IPS DF 4.7 (cell line): ENCODE measurements around the gene TSTD1.
"Not testable (repeated sequence)": the region's sequence is repeated elsewhere in the genome, so short reads cannot be mapped to it uniquely, and the experiment has no call there.

Source experiments
- DNase-seq: peaks from one replicate; pipeline ENCODE4 v3.0.0-alpha.2; 2013; ENCODE audit warnings: low spot score; ENCODE audit errors: extremely low read depth

Gene TSTD1

DNA sequence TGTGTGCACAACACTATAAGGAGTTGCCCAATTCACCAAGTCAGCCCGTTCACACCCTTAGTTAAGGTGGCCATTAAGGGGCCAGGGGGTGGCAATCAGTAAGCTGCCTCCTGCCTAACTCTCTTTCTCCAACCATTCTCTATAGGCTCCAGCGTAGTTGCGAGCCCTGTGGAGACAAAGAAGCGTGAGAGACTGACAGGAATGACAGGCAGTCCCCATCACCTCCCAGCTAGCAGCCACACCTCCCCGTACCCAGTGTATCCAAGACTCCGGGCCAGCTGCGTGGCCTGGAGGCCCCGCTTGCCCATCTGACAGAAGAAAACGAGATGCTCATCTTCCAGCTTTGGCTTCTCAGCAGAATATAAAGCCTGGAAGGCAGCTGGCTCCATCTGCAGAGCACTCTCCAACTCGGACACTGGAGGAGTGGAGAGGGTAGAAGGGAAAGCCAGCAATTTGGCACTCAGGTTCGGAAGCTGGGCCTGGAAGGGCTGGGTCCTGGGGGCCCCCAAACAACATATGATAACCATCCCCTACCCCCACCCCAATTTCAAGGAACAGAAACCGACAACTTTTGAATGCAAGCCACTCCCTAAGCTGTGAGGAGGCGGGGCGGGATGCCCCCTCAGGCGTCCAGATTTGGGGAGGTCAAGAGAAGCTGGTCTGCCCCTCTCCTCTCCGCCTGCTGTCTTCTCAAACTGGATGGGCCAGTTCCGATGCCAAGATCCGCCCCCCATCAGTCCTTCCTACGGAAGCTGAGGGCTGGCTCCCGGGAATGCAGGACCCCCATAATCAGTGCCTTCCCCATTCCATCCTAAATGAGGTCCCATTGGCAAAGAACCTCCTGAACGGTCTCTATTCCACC is 872 bp downstream of the TSTD1 start:
- DNase-seq: no peak

DNA sequence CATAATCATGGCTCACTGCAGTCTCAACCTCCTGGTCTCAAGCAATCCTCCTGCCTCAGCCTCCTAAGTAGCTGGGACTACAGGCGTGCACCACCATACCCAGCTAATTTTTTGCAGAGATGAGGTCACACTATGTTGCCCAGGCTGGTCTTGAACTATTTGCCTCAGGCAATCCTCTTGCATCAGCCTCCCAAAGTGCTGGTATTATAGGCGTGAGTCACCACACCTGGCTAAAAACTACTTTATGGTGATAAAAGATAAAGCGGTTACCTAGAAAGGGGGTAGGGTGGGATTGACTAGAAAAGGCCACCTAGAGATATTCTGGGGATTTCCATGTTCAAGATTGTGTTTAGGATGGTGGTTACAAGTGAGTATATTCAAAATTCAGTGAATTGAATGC is 5.0 kb downstream of the TSTD1 start:
- no peak for DNase-seq

DNA sequence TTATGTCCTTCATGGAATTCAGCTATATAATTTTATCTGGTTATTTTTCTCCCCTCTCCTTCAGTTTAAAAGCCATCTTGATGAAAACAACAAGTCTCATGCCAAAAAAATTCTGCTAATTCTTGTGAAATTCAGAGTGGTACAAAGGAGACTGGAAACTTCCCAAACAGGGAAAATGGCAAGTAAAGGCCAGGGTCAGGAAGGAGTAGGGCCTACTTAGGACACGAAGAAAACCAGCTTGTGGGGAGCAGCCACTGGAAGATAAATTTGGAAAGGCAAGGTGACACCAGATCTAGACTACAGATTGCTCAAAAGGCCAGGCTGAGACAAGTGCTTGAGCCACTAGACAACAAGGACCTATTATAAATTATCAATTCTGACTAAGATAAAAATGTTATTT is 6.4 kb downstream of the TSTD1 start:
- DNase-seq: no peak

DNA sequence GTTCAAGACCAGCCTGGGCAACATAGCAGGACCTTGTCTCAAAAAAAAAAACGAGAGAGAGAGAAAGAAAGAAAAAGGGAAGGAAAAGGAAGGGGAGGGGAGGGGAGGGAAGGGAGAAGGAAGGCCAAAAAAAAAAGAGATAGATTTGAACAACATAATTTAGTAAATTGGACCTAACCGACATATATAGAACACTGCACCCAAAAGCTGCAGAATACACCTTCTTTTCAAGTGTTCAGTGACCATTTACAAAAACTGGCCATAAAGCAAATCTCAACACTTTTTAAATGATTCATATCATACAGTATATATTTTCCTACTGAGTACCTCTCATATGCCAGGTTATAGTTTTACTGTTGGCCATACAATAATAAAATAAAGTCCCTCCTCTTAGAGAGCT is 6.9 kb downstream of the TSTD1 start:
- DNase-seq: no peak

DNA sequence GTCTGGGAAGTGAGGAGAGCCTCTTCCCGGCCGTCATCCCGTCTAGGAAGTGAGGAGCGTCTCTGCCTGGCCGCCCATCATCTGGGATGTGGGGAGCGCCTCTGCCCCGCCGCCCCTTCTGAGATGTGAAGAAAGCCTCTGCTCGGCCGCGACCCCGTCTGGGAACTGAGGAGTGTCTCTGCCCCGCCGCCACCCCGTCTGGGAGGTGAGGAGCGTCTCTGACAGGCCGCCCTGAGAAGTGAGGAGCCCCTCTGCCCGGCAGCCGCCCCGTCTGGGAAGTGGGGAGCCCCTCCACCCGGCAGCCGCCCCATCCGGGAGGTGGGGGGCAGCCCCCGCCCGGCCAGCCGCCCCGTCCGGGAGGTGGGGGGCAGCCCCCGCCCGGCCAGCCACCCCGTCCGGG is 9.3 kb downstream of the TSTD1 start:
- DNase-seq: not testable (repeated sequence)

DNA sequence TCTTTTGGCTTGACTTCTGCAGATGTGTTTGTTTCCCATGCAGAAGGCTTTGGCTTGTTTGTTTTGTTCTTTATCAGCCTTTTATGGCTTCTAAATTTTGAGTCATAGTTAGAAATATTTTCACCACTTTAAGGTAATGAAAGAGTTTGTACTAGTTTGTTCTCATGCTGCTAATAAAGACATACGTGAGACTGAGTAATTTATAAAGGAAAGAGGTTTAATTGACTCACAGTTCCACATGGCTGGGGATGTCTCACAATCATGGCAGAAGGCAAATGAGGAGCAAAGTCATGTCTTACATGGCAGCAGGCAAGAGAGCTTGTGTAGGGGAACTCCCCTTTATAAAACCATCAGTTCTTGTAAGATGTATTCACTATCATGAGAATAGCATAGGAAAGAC is 11.8 kb downstream of the TSTD1 start:
- not testable (repeated sequence) for DNase-seq

DNA sequence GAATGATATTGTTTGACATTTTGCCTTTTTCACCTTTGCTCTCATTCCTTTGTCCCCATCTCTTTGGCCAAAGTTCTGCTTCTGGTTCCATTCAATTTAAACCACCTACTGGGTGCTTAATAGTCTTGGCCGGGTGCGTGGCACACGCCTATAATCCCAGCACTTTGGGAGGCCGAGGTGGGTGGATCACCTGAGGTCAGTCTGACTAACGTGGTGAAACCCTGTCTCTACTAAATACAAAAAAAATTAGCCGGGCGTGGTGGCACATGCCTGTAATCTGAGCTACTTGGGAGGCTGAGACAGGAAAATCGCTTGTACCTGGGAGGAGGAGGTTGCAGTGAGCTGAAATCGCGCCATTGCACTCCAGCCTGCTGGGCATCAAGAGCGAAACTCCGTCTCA is 16.3 kb downstream of the TSTD1 start:
- DNase-seq: not testable (repeated sequence)

DNA sequence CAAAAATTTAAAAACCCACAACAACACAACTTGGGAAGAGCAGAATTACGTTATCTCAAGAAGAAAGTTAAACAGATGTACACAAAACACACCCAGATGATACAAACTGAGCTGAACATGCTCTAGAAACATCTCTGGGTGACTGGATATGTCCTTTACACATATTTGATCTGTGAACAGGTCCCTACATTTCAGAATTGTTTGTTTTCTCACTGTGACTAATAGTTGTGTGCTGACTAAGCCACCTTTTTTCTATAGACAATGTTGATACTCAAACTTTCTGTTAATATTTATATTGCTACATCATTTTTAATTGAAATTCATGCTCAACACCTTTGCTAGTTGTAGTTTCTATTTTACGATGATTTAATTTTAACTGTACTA is 16.8 kb downstream of the TSTD1 start:
- no peak for DNase-seq

DNA sequence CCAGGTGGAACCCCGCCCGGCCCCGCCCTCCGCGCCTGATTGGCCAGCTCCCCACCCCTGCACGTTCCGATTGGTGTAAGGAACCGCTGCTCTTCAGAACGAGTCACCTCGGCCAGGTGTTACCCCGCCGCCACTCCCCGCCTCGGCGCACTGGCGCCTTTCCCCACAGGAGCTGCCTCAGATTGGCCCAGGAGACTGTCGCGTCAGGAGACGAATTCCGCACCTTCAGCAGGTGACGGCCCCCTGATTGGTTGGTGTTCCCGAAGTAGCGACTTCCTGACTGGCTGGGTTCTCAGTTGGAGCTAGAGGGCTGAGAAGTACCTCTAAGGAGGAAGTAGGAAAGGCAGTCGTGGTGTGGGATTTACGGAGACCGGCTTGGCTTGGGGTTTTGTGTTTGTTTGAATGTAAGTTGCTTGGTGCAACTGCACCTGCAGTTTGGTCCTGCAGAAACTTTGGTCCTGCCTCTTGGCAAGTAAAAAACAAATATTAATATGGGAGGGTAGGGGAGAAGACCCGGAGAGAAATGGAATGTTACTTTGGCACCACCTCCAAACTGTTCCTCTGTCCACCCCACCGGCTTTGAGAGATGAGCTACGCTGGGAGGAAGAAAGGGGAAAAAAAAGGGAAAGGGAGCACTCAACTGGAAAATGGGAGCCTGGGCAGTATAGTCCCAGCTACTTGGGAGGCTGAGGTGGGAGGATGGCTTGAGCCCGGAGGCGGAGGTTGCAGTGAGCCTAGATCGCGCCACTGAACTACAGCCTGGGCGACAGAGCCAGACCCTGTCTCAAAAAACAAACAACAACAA is 17.4 kb downstream of the TSTD1 start:
- DNase-seq: peak; percentile 99

DNA sequence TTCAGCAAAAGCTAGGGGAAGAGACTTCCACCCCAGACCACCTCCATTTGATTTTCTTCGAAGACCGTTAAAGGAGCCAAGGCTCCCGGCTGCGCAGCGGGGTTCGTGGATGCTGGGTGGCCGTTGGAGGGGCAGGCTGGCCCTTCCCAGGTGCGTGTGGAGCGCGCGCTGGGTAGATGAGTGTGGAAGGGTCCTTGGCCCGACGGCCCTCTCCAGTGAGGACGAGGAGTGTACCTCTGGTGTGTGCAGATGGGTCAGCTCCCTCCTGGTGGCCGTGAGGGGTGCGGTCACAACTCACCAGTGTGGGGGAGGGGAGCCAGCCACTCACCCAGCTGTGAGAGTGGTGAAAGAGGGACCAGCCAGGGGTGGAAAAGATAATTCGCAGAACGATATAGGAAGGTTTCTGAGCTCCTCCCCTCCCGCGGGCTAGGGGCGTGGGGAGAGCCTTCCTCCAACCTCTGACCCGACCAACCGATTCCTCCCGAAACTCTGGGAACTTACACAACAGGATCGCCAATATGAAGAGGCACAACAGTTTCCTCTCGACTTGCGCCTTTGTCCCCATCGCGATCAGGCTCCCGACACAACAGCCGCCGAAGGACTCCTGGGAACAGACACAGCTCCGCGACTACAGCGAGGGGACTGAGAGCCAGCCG is 18.1 kb downstream of the TSTD1 start, which contains the start of gene F11R:
Gene F11R (minus strand): TSS at position 644 of the 656 bp plus-strand sequence. CDS start 79 bp downstream, at position 565.
- DNase-seq: no peak

DNA sequence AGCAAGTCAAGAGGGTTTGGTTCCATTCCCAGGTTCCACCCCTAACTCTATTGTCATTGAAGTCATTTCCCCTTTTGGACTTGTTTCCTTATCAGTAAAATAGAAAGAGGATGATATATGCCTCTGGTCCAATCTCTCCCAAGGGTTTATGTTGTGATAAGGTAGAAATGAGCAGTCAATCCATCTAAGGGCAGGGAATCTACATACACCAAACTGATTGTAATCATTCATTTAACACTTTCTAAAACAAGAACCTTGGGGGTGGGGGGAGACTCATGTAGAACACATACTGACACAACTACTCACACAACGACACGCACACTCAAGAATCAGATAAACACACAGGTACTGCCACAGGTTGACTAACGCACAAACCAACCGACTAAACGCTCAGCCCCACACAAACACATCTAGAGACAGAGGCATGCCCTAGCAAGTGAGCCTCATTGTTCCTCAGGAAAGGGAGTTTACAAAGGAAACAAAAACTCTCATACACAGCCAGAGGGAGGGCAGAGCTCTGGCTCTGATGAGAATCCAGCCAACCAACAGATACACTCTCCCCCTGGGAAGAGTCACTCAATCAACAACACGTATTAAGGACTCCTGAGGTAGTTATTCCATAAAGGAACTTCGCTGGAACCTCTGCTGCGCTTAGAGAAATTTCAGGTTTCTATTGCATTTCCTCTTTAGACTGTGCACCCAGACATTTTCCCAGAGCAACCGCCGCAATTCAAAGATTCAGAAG is 18.8 kb downstream of the TSTD1 start:
- no peak for DNase-seq

DNA sequence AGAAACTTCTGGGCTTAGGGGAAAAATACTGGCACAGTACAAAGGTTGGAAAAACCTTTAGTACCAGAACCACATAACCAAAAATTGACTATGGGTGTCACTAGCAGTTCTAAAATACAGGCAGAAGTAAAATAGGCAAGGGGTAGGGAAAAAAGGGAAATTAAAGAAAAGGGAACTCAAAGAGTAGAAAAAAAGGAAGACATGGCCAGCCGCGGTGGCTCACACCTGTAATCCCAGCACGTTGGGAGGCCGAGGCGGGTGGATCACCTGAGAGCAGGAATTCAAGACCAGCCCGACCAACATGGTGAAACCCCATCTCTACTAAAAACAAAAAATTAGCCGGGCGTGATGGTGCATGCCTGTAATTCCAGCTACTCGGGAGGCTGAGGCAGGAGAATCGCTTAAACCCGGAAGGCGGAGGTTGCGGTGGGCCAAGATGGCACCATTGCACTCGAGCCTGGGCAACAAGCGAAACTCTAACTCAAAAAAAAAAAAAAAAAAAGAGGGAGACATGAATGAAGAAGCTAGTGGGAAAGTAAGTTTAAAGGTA is 19.6 kb downstream of the TSTD1 start:
- DNase-seq: not testable (repeated sequence)

DNA sequence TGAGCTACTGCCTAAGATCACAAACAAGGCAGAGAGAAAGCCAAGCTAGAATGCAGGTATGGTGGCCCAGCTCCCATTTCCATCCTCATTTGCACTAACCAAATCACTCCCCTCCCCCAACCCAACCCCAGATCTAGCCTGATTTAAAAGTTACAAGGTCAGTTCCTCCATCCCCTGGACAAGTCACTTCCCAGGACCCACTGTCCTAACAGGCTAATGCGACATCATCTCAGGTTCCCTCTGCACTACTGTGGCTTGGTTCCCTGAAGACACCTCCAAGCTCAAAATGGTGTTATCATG is 20.2 kb downstream of the TSTD1 start:
- no peak for DNase-seq

DNA sequence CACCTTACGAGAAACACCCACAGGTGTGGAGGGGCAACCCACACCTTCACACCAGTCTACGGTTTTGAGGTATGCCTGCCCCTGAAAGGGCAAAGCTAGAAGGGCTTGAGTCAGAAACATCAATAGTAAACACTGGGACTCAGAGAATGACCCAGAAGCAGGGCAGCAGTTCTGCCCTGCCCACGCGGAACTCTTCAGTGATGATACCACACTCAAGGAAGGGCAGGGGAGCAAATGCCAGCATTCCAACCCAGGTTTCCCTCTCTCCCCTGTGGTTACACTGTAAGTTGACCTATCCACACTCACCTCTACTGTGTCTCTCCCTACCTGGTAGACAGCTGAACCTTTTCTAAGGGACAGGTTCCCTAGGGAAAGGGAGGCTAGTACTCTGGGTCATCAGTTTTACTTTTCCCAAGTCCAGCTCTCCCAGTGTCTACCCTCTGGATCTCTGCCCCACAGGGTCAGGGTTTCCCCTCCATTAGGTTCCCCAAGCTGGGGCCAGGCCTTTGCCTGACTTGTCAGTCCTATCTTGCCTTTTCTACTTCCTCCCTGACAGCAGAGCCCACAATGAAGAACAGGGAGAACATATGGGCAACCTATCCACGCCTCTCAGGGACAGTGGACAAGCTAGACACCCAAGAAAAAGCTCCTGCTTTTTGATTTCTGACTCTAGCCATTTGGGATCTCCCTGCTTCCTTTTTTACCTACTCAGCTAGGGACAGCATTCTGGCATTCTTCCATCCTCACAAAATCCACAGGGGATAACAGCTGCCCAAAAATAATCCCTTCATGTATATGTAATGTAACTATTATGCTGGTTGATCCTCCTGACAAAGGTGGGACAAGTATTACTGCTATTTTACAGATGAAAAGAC is 20.8 kb downstream of the TSTD1 start:
- no peak for DNase-seq

DNA sequence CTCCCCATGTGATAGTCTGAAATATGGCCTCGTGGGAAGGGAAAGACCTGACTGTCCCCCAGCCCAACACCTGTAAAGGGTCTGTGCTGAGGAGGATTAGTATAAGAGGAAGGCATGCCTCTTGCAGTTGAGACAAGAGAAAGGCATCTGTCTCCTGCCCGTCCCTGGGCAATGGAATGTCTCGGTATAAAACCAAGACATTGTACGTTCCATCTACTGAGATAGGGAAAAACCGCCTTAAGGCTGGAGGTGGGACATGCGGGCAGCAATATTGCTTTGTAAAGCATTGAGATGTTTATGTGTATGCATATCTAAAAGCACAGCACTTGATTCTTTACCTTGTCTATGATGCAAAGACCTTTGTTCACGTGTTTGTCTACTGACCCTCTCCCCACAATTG is 21.6 kb downstream of the TSTD1 start:
- not testable (repeated sequence) for DNase-seq

DNA sequence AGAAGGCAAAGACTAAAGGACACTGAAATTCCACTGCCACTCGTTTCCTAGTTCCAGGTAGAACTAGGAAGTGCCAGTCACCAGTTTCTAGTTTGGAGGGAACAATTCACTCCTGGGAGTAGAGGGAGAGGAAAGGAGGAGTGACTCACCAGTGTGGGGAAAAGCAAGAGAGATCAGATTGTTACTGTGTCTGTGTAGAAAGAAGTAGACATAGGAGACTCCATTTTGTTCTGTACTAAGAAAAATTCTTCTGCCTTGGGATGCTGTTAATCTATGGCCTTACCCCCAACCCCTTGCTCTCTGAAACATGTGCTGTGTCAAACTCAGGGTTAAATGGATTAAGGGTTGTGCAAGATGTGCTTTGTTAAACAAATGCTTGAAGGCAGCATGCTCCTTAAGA is 22.1 kb downstream of the TSTD1 start:
- not testable (repeated sequence) for DNase-seq

DNA sequence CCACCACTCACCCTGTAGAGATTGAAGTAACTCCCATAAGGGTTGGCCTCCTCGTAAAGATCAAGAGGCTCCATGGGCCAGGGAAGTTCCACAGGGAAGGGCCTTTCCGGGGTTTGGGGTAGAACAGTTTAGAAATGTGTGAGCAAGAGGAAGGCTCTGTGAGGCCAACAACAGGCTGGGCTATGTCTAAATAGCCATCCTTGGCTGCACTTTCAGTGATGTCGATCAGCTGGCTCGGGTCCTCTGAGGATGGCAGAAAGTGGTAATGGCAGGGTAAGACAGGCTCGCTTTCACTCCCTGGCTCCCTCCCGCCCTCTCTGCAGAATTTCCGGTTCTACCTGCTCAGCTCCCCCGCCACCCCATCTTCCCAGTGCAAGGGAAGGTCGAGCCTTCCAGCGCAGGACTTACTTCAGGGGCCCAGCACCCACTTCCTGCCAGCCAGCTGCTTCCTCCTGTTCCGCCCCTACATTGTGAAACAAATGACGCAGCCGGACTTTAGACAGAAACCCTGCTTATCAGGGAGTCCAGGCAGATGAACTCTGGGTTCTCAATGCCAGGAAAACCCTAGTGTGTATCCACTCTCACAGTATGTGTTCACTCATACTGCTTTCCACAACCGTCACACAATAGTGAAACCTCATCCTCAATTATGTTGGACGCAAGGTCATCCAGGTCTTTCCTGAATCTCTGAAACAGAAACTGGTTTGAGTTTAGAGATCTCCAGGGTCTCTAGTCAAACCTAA is 25.1 kb downstream of the TSTD1 start:
- no peak for DNase-seq

DNA sequence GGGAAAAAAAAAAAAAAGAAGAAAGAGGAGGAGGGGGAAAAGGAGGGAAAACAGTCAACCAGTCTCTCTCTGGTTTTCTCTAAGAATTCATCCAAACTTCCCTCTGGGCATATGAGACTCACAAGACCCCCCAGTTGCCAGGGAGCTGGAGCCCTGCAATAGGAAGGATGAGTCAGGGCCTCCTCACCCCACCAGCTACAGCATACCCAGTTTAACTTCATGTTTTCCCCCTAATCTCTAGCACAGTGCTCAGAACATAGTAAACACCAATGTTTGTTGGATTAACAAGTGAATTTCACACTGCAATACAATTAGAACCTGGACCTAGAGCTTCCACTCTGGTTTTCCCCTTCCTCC is 25.7 kb downstream of the TSTD1 start:
- DNase-seq: no peak

DNA sequence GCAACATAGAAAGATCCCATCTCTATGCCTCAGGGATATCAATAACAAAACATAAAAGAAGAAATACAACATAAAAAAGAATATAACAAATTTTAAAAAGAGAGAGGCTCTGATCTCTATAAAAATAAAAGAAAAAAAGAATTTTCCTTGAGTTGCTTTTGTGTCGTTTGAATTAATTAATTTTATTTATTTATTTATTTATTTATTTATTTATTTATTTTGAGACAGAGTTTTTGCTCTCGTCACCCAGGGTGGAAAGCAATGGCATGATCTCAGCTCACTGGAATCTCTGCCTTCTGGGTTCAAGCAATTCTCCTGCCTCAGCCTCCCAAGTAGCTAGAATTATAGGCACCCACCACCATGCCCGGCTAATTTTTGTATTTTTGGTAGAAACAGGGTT is 26.3 kb downstream of the TSTD1 start:
- no peak for DNase-seq
